ENCODE measurements around the gene SSC5D.
"Not testable (repeated sequence)": the region's sequence is repeated elsewhere in the genome, so short reads cannot be mapped to it uniquely, and the experiment has no call there.

Gene SSC5D

DNA sequence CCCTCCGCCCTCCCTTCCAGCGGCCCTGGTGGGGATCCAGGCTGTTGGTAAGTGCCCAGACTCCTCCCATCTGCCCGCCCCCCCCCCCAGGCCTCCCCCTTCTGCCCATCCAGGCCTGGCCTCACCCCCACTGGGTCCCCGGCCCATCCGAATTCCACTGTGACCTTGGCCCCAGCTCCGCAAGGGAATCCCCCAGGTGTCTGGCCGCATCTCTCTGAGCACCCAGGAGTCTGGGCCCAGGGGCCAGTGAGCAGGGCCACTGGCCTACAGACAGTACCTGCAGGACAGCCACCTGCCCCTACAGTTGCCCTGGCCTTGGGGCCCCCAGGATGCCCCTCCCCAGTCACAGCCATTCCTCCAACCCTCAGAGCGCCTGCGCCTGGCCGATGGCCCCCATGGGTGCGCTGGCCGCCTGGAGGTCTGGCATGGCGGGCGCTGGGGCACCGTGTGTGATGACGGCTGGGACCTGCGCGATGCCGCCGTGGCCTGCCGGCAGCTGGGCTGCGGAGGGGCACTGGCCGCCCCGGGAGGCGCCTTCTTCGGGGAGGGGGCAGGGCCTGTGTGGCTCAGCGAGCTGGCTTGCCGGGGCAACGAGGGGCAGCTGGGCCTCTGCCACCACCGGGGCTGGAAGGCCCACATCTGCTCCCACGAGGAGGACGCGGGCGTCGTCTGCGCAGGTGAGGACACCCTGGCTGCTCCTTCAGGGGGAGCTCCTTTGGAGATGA lies 912 bp downstream of the SSC5D start:
- no peak for DNase-seq

DNA sequence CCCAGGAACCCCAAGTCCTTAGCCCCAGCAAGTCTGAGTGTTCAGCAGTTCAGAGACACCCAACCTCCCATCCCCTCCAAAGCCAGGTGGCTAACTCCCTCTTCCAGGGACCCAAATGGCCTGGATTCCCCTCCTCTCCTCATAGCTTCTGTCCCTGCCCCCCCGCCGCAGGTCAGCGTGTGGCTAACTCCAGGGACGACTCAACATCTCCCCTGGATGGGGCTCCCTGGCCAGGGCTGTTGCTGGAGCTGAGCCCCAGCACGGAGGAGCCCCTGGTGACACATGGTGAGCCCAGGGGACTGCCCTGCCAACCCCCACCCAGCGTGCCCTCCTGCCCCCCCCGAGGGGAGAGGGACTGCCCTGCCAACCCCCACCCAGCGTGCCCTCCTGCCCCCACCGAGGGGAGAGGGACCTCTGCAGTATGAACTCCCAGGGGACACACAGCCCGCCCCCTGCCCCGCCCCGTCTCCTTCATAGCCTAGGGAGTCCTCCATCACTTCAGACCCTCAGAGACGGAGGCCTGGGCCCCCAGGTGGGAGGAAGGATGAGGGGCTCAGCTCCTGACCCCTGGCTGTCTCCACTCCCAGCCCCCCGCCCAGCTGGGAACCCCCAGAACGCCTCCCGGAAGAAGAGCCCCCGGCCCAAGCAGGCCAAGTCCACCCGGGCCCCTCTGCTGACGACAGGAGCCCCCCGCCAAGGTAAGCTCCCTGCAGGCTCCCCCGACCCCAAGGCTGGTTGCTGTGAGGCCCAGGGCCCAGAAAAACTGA lies 1.7 kb downstream of the SSC5D start:
- DNase-seq: peak; percentile 30

DNA sequence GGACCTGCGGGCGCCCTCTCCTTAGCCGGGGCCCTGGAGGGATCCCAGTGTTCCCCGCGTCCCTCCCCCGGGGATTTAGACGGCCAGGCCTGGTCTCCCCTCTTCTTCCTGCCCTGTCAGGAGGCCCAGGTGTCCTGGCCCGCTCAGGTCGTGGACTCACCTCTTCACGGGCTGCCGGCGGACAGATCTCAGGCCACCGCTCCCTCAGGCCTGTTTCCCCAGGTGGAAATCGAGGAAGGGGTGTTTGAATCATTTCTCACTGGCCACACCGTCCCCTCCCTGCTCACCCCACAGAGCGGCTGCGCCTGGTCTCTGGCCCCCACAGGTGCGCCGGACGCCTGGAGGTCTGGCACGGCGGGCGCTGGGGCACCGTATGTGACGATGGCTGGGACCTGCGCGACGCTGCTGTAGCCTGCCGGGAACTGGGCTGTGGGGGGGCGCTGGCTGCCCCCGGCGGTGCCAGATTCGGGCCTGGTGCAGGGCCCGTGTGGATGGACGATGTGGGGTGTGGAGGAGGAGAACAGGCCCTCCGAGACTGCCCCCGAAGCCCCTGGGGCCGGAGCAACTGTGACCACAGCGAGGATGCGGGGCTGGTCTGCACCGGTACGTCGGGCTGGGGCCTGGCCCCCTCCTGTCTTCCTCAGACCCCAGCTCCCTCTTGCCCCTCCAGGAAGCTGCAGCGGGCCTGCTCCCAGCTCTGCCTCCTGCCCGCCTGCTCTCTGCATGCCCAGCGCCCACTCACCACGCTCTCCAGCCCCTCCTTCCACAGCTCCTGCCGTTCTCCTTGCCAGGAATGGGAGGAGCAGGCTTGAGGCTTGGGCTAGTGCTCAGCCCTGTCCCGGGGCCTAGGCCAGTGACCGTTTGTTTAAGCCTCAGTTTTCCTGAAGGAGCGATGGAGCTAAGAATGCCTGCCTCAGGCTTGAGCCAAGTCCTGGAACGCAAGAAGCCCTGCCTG lies 2.5 kb downstream of the SSC5D start:
- DNase-seq: no peak

DNA sequence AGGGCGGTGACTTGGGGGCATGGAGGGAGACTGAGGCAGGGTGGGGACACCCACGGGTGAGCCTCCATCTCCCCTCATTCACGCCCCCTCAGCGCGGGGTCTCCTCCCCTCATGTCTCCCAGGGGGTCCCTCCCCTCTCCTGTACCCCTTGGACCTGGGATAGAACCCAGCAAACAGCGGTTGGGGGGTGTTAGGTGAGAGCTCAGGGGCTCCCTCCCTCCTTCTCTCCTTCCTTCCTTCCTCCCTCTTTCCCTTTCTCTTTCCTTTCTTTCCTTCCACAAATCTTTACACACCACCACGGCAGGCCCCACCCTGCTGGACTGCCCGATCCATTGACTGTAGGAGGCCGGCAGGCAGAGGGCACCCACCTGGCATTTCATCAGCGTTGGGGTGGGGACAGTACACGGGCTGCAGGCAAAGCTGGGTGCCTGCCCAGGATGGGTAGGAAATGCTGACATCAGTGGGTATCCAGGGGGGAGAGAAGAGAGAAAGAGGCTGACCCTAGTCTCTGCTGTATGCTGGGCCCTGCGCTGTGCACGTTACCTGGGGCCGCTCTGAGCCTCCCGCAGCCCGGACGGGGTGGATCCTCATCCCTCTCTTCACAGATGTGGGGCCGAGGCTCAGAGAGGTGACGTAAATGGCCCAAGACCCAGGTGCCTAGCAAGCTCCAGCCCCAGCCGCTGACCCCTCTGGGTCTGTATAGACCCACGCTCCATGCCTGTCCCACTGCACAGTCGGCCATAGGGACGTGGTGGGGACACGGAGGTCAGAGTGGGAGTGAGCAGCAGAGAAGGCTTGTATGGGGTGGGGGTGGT lies 3.5 kb downstream of the SSC5D start:
- no peak for DNase-seq

DNA sequence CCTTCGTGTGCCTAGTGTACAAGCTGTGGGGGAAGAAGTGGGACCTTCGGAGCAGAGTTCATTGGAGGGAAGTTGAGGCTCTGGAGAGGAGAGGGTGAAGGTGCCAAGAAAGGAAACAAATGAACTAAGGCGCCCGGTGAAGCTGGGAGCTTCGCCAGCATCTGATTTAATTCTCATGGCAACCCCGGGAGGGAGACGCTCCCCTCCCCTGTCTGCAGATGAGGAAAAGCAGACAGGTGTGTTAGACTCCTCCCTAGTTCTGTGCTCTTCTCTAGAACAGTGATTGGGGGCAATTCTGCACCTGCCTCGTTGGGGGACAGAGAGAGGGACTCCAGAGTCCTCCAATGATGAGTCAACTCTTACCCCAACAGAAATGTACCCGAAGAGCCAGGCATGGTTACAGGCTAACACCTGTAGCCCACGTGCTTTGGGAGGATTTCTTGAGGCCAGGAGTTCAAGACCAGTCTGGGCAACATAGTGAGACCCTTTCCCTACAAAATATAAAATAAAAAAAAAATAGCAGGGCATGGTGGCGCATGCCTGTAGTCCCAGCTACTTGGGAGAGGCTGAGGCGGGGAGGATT lies 4.2 kb downstream of the SSC5D start:
- no peak for DNase-seq

DNA sequence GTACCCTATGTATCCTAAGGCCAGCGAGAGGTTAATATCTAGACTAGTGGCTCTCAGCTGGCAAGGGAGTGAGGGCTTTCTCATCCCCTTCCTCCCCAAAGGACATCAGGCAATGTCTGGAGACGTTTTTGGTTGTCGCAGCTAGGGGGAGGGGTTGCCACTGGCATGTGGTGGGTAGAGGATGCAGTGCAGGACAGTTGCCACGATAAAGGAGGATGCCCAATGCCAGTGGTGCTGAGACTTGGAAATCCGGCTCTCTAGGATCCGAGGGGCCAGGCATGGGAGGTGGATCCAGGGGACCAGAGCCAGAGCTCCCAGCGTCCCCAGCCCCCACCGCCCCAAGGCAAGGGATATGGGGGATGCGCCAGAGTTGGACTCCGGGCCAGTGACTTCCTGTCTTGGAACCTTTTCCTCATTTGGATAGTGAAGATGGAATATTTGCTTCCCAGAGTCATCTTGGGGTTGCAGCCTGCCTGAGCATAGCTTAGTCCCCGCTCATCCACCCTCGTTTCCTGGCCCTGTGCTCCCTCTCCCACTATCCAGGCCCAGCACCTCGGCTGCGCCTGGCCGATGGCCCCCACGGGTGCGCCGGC lies 4.9 kb downstream of the SSC5D start:
- peak; percentile 78 for DNase-seq

DNA sequence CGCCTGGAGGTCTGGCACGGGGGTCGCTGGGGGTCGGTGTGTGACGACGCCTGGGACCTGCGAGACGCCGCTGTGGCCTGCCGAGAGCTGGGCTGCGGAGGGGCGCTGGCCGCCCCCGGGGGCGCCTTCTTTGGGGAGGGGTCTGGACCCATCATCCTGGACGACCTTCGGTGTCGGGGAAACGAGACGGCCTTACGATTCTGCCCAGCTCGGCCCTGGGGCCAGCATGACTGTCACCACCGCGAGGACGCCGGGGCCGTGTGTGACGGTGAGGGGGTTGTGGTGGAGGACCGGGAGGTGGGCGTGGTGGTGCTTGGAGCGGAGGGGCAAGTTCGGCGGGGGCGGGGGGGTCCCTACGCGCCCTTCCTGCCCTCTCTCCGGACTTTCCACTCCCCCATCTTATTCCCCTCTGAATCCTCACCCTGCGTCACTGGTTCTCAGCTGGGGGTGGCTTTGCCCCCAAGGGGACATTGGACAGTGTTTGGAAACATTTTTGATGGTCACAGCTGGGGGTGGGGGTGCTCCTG lies 5.5 kb downstream of the SSC5D start:
- DNase-seq: no peak

DNA sequence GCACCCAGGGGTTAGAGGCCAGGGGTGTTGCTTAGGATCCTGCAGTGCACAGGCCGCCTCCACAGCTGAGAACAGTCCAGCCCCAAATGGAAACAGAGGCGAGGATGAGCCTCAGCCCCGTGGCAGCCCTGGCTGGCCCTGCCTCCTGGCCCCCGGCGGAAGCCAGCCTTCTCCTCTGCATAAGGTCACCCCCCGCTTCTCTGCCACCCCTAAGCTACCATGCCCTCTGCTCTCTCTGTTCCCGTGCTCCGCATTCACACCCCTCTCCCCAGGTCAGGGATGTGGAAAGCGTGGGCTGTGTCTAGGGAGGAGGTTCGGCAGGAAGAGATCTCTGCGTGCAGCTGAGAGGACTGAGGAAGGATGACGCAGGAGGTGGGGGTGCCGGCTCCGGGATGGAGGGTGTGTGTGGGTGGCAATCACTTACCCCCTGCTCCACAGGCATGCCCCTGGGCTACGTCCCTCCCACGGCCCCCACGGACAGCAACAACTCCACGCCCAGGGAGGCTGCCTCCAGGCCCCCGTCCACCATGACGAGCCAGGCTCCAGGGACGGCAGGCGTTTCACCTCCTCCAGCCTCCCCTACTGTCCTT lies 6.0 kb downstream of the SSC5D start:
- DNase-seq: peak; percentile 62

DNA sequence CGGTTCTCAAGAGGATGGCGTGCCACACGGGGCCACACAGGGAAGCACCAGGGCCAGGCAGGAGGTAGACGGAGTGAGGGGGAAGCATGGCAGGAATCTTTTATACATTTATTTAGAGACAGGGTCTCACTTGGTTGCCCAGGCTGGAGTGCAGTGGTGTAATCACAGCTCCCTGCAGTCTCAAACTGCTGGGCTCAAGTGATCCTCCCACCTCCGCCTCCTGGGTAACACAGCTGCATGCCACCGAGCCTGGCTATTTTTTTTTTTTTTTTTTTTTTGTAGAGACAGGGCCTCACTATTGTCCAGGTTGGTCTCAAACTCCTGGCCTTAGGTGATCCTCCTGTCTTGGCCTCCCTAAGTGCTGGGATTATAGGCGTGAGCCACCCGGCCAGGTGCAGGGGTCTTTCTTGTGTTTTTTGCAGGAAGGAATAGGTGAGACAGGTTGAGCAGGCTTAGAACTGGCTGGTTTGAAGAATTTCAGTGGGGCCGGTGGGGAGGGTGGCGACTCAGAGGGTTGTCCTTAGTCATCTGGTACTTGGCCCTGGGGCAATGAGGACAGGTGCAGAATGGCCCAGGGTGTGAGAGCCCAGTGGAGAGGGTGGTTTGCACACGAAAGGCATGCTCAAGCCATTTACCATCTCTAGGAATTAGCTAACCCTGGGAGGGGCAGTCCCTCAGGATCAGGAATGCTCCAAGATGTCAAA lies 7.6 kb downstream of the SSC5D start:
- no peak for DNase-seq

DNA sequence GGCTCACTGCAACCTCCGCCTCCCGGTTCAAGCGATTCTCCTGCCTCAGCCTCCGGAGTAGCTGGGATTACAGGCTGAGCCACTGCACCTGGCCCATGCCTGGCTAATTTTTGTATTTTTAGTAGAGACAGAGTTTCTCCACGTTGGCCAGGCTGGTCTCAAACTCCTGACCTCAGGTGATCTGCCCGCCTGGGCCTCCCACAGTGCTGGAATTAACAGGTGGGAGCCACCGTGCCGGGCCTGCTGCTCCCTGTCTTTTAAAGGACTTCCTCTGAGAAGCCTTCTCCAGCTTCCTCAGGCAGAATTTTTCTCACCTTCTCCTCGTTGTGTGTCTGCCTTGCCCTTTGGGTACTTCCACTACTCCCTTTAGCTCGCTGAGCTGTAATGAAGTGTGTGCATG lies 8.6 kb downstream of the SSC5D start:
- DNase-seq: not testable (repeated sequence)

DNA sequence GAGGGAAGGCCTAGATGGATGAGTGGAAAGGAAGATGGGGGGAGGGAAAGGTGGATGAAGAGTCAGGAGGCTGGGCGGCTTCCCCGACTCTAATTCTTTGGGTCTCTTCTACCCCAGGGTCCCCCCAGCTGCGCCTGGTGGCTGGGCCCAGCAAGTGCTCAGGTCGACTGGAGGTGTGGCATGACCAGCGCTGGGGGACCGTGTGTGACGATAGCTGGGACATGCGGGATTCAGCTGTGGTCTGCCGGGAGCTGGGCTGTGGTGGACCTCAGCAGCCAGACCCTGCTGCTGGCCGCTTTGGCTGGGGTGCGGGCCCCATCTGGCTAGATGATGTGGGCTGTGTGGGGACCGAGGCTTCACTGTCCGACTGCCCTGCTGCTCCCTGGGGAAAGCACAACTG lies 9.5 kb downstream of the SSC5D start:
- DNase-seq: no peak

DNA sequence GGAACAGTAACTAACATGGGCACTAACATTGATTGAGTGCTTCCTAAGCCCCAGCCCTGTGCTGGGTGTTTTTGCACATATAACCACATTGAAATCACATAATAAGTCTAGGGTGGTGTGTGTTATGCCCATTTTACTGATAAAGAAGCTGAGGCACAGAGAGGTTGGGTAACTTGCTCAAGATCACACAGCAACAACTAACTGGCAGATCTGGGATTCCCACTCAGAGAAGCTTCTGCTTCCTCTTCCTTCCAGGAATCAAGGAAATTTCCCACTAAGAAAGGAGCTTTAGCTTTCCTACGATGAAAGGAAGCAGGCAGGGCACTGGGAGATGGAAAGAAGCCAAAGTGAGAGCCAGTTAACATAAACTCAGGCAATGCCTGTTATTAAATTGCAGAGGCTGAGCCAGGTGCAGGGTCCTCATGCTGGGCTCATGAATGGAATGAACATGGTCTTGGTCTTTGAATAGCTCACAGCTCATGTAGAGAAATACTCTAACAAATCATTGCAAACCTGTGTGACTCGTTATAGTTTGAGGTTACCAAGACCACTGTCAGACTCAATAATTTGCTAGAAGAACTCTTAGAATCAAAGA lies 10.1 kb downstream of the SSC5D start:
- no peak for DNase-seq

DNA sequence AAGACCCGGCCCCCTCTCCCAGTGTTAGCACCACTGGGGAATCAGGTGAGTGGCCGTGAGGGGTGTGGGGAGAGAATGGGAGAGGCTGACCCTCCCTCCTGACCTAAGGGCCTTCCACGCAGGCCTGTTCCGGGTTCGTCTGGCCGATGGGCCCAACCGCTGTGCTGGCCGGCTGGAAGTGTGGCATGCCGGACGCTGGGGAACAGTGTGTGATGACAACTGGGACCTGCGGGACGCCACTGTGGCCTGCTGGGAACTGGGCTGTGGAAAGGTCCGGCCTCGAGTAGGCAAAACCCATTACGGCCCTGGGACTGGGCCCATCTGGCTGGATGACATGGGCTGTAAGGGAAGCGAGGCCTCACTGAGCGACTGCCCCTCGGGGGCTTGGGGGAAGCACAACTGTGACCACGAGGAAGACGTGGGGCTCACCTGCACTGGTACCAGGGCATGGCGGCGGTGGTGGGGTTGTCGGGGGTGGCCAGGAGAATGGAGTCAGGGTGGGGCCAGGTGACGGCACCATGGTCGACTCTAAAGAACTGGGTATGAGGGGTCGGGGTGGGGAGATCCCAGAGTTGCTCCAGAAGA lies 12.2 kb downstream of the SSC5D start:
- DNase-seq: no peak

DNA sequence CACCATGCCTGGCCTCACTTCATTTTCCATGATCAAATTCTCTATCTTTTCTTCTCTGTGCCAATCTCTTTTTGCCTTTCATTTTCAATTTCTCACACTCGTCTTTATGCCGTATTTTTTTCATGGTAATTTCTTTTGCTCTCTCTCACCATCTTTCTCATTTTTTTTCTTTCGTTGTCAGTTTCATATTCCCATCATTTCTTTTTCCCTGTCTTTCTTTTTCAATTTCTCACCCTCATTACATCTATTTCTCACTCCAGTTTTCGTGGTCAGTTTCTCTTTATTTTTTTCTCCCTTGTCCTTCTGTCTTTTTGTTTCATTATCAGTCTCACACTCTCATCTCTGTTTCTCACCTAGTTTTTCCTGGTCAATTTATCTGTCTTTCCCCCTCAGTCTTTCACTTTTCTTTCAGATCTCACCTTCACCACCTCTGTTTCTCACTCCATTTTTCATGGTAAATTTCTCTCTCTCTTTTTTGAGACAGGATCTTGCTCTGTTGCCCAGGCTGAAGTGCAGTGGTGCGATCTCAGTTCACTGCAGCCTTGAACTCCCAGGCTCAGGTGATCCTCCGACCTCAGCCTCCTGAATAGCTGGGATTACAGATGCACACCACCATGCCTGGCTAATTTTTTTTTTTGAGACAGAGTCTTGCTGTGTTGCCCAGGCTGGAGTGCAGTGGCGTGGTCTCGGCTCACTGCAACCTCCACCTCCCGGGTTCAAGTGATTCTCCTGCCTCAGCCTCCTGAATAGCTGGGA lies 14.1 kb downstream of the SSC5D start:
- no peak for DNase-seq

DNA sequence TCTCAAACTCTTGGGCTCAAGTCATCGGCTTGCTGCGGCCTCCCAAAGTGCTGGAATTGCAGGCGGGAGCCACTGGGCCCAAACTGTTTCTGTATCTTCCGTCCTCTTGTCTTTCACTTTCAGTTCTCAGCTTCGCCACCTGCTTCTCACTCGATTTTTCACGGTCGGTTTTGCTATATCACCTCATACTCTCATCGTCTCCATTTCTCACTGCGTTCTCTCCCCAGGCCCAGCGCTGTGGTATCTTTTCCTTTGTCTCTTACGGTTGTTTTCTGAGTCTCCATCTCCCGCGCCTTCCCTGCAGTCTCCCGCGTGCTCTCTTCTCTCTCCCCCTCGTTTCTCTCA lies 14.9 kb downstream of the SSC5D start:
- no peak for DNase-seq

DNA sequence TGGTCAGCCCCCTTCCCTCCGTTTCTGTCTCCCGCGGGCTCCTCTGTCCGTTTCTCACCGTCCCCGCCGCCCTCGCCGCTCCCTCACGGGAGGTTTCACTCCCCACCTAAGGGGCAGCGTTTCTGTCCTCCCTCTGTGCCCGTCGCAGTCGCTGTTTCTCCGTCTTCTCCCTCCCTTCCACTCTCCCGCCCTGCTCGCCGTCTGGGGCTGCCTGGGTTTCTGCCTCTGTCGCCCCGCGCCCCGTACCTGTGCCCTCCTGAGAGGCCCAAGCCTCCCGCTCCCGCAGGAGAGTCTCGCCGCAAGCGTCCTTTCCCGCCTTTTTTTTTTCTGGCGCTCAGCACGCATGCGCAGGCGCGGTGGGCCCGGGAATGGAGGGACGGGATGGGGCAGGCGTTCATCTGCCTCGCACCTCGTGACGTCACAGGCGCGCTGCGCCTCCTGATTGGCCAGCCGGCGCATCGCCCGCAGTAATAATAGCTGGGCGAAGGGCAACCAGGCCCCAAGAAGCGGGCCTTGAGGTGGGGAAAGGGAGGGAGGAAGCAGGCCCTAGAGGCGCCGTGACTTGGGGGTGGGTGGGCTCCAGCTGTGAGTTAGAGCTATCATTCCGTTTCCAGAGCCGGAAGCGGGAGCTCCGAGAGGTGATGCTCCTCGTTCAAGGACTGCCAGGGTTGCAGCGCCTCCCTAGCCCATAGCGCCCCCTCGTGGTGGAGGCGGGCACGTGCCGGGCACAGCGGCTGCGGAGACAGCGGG lies 15.4 kb downstream of the SSC5D start:
- DNase-seq: peak; percentile 90

DNA sequence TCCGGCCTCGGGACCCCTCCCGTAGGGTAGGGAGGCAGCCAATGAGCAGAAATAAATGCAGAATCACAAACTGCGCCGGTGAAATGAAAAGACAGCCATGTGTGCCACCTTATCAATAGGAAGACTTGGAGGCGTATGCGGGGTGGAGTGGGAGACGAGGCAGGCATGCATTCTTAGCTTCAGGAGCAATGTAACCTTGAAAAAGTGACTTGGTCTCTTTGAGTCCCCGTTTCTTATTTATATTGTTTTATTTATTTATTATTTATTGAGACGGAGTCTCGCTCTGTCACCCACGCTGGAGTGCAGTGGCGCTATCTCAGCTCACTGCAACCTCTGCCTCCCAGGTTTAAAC lies 16.0 kb downstream of the SSC5D start:
- DNase-seq: no peak

DNA sequence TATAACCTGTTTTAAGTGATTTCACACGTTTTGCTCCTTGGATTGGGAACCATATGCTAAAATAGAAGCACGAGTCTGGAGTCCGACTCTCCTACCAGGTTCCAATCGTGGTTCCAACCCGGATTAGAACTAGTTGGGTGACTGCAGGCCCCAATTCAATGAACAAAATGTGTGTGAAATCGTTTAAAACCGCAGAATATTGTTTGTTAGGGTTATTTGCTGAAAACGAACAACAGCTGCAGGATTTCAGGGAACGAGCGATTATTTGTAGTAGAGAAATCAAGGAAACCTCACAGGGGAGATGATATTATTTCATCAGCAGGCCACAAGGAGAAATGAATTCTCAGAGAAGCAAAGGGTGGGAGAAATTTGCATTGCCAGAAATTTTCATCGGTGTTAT lies 16.7 kb downstream of the SSC5D start:
- no peak for DNase-seq
